ENCODE results near the gene LPCAT1.
"Not testable (repeated sequence)": the region's sequence is repeated elsewhere in the genome, so short reads cannot be mapped to it uniquely, and the experiment has no call there.

LPCAT1 gene

DNA sequence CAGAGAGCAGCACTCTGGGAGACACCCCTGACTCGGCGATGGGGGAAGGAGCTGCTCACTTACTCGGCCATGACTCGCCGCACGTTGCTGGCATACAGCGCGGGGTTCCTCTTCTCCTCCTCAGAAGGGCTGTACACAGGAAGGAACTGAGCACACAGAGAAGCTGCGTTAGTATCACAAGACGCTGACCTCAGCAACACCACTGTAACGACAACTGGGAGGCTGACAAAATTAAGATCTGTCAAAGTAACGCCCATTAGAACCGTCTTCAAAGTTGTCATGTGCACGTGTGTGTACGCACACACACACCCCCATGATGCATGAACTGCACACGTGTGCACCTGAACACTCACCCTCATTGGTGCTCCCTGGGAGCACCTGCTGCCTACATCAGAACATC is 46.4 kb downstream of the LPCAT1 start:
- DNase-seq = no peak

DNA sequence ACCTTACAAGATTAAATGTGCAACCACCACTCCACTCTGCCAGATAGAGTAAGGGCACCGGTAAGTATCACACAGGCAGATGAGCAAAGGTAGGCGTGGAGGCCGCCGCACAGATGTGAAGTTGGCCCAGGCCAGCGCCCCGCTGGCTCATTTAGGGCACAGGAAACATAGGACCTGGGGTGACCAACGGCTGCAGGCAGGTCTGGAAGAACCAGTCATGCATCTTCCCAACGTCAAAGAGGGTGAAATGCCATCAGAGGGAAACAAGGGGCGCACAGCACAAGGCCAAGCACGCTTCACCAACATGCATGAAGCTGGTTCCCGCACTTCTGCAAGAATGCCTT is 46.8 kb downstream of the LPCAT1 start:
- DNase-seq = no peak

DNA sequence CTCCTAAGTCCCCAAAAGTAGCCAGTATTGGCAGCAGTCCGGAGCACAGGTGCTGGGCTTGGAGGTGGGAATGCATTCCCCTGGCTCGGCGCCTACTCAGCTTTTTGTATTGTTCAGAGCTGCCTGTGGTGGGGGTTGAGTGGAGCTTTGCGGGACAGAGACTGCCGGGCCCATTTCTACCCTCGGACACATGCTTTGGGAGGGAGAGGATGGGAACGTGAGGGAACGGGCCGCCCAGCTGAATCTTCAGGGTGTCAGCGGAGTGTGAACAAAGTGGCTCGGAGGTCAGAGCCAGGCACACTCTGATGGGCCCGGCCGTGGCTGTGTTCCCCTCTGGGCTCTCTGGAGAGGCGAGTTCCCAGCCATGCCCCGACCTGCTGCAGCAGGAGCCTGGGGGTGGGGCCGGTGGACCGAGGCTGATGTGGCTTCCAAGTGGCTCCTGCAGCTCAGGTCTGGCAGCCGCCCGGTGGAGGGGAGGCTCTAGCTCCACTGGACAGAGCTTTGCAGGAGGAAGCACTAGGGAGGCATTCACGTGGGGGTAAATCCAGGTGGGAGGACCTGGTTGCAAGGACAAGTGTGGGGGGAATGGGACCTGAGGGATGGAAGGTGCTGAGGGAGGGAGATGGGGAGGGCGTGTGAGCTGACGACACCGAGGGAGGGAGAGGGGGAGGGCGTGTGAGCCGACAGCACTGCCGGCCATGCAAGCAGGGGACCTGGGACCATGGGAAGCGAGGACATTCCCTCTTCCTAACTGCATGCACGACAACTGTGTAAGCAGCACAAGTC is 47.4 kb downstream of the LPCAT1 start:
- no peak for DNase-seq

DNA sequence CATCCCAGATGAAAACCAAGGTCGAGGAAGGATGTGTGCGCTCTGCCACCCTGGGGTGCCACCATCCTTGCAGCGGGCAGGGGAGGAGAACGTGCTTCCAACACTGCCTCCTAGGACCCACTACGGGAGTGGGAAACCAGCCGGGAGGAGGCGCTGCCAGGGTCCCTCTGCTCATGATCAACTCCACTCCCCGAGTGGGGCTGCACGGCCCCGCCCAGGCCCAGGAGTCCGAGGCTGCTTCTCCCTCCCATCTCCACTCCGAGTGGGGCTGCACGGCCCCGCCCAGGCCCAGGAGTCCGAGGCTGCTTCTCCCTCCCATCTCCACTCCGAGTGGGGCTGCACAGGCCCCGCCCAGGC is 48.2 kb downstream of the LPCAT1 start:
- DNase-seq = not testable (repeated sequence)

DNA sequence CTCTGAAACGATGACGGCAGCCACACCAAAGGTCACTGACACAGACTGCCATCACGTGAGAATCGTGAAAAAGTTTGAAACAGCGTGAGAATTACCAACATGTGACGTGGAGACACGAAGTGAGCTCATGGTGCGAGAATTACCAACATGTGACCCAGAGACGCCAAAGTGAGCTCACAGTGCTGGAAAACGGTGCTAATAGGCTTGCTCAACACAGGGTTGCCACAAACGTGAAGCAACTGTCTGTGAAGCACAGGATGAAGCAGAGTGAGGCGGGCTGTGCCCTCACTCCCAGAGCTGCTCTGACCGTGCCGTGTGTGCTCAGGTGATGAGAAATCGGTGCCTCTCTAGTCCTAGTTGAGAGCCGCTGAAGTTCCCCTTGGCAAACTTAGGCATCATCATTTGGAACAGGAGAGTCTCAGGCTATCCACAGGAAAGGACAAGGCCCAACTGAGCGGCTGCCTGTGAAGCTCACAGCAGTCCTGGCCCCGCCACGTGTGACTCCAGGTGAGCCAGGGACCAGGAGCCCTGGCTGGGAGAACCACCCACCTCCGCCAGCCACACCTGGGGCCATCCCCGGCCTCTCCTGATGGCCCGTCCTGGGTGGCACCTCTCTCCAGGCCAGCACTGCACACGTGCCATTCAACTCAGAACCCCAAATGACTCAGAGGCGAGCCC is 48.8 kb downstream of the LPCAT1 start:
- DNase-seq = no peak

DNA sequence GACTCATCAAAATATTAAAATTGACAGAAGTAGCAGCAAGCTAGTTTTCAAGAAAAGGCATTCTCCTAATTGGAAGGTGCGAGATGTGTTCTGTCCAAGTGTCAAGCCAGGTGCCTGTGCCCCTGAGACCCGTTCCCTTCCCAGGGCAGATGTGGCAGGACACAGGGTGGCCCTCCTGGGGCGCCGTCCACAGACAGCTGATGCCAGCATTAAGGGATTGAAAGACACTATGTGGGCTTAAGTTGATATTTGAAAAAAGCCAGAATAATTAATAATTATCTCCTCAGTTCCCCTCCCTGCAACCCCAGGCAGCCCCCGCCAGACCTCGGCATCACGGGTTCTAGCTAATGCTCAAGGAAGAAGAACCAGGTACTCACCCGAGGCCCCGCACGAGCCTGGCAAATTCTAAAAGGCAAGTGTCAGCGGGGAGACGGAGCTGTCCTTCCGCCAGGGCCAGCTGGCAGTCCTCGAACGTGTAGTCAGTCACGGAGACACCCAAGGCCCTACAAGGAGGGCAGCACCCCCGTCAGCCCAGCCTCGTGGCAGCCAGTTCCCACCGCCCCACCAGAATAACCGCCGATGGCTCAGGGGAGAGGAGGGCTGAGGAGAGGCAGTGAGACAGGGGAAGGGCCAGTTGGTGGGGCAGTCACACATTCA is 49.4 kb downstream of the LPCAT1 start:
- DNase-seq = no peak

DNA sequence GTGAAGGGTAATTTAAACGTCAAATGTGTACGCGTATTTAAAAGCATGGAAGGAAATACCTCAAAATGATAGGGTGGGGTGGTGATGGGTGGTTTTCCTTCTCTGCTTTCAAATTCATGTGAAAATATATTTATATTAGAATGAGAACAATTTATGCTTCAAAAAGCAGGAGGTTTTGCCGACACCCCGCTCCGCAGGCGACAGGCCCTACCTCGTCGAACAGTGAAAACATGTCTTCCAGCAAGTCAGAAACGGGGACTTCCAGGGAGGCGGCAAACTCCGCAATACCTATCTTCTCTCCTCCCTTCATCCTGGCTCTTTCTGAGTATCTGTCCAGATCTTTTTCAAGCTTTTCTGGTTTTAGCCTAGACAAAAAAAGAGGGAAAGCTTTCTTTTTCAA is 50.0 kb downstream of the LPCAT1 start:
- no peak for DNase-seq

DNA sequence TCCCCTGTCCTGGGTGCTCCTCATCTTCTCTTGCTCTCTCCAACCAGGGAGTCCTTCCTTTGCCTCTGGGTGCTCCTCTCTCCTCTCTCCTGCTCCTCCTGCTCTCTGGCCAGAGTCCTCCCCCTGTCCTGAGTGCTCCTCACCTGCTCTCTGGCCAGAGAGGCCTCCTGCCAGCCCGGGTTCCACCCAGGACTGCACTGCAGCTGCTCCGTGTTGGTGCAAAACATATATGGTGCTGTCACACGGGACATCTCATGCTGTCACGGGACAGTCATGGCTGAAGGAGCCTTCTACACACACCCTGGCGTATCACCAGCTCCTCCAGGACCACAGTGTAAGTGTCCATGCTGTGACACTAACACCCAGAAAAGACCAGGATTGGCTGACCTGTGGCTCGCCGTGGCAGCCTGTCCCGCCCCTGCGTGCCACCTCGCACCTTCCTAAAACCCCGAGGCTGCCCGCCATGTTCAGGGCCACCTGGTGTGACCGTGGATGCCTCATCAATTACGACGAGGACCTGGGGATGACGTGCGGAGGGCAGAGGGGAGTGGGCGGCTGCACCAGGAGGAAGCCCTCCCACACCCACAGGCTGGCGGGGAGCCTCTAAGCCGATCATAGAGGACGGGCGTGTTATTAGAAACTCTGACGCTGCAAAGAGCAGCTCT is 50.7 kb downstream of the LPCAT1 start:
- no peak for DNase-seq

DNA sequence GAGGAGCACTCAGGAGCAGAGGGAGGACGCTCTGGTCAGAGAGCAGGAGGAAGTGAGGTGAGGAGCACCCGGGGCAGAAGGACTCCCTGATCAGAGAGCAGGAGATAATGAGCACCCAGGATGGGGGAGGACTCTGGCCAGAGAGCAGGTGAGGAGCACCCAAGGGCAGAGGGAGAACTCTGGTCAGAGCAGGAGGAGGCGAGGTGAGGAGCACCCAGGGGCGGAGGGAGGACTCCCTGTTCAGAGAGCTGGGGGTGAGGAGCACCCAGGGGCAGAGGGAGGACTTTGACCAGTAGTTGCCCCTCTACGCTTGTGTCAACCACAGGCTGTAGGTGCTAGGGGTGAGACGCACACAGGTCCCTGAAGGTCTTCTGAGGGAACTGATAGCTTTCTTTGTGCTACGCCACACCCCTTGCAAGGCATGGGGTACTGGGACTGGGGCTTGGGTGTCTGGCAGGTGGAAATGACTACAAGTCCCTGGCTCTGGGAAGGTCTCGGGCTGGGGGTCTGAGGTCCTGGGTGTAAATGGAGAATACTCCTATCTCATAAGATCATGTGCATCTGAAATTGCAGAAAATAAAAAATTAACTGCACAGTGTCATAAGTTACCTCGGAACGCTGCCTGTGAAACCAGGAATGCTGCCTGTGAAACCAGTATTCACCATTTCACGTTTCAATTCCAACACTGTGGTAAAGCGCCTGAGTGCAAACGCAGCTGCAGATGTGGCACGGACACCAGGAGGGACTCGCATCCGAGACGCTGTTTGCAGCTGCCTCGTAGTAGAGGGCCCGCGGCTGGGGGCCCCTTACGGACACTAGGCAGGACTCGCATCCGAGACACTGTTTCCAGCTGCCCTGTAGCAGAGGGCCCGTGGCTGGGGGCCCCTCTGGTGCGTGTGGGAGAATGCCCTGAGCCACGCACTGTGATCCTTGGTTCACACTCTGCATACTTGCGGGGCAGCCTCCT is 51.5 kb downstream of the LPCAT1 start:
- DNase-seq = no peak

DNA sequence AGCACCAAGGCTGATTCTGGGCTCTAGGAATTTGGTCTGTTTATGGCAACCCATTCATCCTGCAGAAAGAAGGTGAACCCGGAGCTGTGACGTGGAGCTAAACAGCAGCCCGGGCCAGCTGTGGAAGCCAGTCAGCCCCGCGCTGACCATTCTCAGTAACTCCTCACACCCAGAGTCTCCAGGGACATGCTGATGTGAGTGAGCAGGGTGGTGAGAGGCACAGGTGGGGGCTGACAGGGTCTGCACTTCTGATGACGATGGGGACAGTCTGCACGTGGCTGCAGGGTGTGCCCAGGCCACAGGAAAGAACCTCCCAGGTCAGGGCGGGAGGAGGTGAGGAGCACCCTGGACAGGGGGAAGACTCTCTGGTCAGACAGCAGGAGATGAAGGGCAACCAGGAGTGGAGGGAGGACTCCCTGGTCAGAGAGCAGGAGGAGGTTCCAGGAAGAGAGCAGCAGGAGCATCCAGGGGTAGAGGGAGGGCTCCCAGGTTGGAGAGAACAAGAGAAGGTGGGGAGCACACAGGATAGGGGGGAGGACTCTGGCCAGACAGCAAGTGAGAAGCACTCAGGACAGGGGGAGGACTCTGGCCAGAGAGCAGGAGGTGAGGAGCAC is 52.4 kb downstream of the LPCAT1 start:
- no peak for DNase-seq

DNA sequence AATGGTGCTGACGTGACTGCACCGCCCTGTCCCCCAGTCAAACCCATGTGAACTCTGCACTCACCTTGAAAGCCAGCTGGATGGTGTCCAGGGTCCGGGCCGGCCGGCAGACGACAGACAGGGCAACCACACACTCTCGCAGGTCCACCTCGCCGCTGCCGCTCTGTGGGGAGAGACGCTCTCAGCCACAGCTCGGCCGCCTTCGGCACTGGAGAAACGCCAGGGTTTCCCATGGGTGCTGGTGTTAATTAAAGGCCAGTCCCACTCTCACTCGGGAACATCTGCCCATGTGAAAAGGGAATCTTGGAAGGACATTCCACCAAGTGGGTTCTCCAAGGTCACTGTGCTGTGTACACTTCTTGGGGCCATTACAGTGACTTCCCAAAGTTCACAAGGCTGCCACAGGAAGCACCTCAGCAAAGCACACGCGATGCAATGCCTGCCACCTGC is 53.0 kb downstream of the LPCAT1 start:
- DNase-seq = no peak

DNA sequence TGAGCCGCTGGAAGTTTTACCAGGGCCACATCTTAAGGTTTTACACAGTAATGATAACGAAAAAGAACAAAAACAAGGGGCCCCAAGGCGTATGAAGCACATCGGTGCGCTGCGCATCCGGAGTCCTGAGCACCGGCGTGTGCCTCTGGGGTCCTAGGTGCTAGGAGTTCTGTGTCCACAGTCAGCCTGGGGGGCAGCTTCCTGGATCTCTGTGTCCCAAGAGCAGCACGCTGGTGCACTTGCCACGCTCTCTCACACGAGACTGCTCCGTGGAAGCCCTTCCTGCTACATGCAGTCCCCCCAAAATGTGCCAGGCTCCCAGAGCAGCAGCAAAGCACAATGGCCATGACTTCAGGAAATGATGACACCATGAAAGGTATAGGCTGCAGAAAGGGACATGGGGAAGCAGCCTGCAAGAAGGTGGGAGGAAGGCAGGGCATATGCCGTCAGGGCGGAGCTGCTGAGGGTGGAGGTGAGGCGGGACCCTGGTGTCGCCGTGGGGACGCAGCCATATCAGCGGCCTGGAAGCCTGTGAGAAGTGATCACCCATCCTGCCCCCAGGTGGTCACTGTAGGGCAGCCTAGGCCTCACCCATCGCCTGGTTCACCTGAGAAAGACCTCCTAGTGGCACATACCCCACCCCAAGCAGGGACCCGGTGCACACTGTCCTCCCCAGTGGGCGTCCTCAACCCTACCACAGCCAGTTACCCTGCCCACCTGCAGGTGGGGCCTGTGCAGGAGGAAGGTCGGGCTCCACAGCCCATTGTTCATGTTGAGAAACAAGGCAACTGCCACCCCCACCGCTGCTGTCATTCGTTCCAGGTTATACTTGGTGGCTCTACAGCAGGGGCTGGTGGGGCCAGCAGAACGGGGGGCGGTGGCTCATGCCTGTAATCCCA is 54.9 kb downstream of the LPCAT1 start:
- no peak for DNase-seq

DNA sequence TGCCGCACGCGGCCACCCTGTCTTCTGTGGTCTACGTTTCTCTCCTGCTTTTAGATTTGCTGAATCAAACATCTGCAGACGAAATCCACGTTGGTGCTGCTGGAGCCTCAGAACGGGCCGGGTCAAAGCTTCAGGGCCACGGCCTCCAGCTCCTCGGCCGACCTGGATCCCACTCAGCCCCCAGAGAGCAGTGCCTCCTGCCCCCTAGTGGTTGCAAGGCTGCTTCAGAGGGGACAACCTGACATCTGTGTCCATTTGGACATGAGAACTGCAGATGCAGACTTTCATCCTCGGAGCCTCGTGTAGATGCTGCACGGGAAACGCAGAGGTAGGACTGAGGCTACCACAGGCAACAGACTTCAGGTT is 55.5 kb downstream of the LPCAT1 start:
- DNase-seq = no peak

DNA sequence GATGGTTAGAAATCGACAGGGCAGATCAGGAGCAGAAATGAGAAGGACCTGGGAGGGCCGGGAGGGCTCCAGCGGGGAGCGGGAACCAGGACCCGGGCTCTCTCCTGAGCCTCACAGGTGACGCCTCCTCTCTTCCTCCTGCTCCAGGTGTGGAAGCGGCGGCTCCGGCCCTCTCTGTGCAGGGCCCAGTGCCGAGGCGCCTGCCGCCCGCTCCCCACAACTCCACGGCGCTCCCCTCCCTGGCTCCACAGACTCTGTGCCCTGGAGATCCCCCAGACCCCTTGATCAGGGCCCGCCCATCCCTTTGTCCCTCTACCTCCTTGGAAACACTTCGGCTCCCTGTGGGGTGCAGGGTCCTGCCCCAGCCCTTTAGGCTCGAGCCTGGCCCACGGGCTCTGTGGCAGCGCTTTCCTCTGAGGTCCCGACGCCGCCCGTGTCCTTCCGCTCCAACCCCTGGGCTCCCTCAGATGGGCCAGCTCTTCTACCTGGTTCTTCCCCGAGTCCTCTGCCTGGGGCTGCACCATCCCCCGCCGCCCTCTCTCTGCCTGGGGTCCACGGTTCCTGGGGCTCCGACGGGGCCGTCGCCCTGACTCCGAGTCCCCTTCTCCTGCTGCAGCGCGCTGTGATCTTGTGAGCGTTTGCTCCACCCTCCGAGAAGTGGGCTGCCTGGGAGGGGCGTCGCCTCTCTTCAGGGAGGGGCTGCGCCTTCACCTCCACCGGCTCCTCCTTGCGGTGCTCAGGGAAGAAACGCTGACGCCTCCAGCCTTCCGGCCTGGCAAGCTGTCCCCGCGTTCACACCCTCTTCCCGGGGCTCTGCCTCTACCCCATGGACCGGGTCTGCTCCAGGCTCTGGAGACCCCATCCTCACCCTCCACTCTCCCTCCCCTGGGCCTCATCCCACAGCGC is 56.2 kb downstream of the LPCAT1 start:
- DNase-seq = no peak

DNA sequence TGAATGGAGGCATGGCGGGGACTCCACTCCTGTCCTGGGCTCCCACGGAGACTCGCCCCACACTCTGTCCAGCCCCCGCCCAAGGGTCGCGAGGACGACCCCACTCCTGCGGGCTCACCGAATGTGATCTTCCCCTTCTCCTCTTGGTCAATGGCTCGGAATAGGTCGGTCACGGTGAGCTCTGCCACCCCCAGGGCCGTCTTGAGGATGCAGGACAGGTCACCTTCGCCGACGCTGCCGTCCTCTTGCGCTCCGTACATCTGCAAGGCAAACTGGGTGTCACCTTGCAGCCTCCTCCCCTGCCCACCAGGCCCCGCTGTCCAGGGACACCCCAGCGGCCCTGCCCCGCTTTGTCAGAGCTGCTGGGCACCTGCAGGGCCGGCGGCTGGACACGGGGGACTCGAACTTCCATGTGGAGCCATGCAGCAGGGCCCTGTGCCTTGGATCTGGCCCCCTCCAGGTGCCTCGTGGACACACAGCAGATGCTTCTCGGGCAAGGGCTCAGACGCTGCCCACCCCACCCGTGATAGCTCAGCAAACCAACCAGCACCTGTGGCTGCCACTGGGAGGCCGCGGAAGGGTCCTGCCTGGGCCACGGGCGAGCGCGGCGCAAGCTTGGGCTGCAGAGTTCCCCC is 57.0 kb downstream of the LPCAT1 start:
- DNase-seq = no peak

DNA sequence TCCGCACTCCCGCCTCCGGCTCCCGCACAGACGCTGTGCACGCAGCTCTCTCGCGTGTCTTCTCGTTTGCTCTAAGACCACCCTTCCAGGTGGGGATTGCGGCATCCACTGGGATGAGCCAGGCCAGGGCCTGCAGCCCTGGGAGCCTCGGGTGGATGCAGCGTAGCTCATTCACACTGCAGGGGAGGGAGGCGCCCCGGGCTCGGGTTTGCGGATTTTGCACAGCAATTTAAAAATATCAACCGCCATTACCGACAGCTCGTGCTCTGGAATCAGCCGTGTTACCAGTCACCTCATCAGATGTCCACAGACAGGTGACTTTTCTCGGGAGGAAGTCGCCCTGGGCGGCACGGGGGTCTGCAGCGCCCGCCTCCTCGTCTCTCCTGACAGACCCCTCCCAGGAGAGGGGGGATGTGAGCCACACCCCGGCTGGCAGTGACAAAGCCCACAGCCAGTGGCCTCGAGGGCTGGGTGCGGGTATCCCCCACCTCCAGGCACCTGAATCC is 57.7 kb downstream of the LPCAT1 start:
- DNase-seq = no peak

DNA sequence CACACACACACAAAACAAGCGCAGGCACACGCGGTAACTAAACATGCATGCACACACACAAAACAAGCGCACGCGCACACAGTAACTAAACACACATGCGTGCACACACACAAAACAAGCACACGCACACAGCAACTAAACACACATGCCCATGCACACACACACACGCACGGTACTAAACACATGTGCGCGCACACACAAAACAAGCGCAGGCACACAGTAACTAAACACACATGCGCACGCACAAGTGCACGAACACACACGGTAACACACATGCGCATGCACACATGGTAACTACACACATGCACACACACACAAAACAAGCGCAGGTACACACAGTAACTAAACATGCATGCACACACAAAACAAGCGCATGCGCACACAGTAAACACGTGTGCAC is 58.6 kb downstream of the LPCAT1 start:
- no peak for DNase-seq

DNA sequence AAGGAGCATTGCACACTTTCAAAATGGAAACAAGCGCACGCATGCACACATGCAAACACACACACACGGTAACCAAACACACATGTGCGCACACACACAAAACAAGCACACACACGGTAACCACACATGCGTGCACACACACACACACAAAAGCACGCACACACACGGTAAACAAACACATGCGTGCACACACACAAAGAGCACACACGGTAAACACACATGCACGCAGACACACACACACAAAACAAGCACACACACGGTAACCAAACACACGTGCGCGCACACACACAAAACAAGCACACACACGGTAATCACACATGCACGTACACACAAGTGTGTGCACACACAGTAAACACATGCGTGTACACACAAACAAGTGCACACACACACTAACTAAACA is 59.2 kb downstream of the LPCAT1 start:
- no peak for DNase-seq

DNA sequence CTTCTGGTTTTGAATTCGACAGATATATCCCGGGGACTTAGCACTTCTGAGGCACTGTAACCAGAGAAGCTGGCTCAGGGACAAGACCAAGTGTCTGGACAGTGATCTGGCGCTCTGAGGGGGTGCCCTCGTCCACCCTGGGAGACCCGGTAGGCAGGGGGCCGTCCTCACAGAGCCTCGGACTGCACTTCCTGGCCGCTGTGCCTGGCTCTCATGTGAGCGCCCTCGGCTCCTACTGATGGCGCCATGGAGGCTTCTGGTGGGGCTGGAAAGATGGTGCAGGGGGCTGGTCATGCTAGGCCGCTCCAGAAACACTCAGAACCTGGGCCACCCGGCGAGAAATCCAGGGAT is 59.7 kb downstream of the LPCAT1 start:
- DNase-seq = no peak

Measured in NCI-H1048 (cell line).